ENCODE data around the gene CFAP97.

The CFAP97 gene

GRCh38 chr4:185112104-185112503, 91.7 kb downstream of the CFAP97 start:
- no peaks in the 10 kb centered on the region for H3K9me3 Mint-ChIP-seq
- peak overlapping the region; percentile 28 to 70 (median 39) for H3K27ac Mint-ChIP-seq
- no peak overlapping the region for H3K4me3 Mint-ChIP-seq
- peaks cover 37% of the 10 kb centered on the region for H3K4me1 Mint-ChIP-seq
- no peak for TF ChIP-seq CTCF (IDR thresholded peaks at IDR 0.05; ENCODE audit: unreplicated experiment in 3 of 3)
- no peaks in the 10 kb centered on the region for H3K36me3 Mint-ChIP-seq (ENCODE audit: low read depth)
- no peaks in the 10 kb centered on the region for H3K27me3 Mint-ChIP-seq (ENCODE audit: low read depth)

GRCh38 chr4:185110375-185110823, 93.4 kb downstream of the CFAP97 start:
- H3K9me3 Mint-ChIP-seq, result no peaks in the 10 kb centered on the region
- TF ChIP-seq CTCF (IDR thresholded peaks at IDR 0.05; ENCODE audit: unreplicated experiment in 3 of 3), result no peak
- H3K27ac Mint-ChIP-seq, result no peak overlapping the region
- H3K27me3 Mint-ChIP-seq (ENCODE audit: low read depth), result no peaks in the 10 kb centered on the region
- H3K4me1 Mint-ChIP-seq, result peaks cover 36% of the 10 kb centered on the region
- H3K4me3 Mint-ChIP-seq, result no peak overlapping the region
- no peaks in the 10 kb centered on the region for H3K36me3 Mint-ChIP-seq (ENCODE audit: low read depth)

GRCh38 chr4:185109736-185110135, 94.1 kb downstream of the CFAP97 start:
- Mint-ChIP-seq H3K27ac (peak overlapping the region in 1 of 3 experiments; percentile 93), H3K4me1 (peaks cover 36% of the 10 kb centered on the region), H3K4me3 (no peak overlapping the region), H3K9me3 (no peaks in the 10 kb centered on the region), H3K36me3 (ENCODE audit: low read depth) (no peaks in the 10 kb centered on the region), H3K27me3 (ENCODE audit: low read depth) (no peaks in the 10 kb centered on the region)
- TF ChIP-seq CTCF (IDR thresholded peaks at IDR 0.05; ENCODE audit: unreplicated experiment in 3 of 3), result no peak
